OCI-LY7 (cell line): ENCODE results near the gene PACSIN2.
"Not testable (repeated sequence)": the region's sequence is repeated elsewhere in the genome, so short reads cannot be mapped to it uniquely, and the experiment has no call there.

Experiments used
- EZH2phosphoT487 ChIP-seq: fragments of 200-600 bp; sonication (generic); IDR thresholded peaks from 2 replicates; pipeline ENCODE4 v1.6.1; 2018; ENCODE audit warnings: low read depth, borderline replicate concordance, mild to moderate bottlenecking, mixed run types, antibody characterized with exemption, low read length, moderate library complexity, mixed read lengths
- TF ChIP-seq, protein P1 (sequence below): fragments of 200-600 bp; sonication (generic); conservative IDR thresholded peaks from 2 replicates; pipeline ENCODE4 v1.5.1; 2014; ENCODE audit warnings: mild to moderate bottlenecking, antibody characterized with exemption, low read length, moderate library complexity, mixed read lengths

DNA sequence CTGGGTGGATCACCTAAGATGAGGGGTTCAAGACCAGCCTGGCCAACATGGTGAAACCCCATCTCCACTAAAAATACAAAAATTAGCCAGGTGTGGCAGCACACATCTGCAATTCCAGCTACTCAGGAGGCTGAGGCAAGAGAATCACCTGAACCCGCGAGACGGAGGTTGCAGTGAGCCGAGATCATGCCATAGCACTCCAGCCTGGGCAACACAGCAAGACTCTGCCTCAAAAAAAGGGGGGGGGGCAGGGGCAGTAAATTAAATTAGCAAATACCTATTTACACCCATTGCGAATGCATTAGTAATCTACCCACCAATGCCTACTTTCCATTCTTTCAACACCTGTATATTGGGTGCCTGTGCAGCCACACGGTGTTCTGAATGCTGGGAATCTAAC, 78.3 kb downstream of the PACSIN2 start:
- TF ChIP-seq, protein P1, sequence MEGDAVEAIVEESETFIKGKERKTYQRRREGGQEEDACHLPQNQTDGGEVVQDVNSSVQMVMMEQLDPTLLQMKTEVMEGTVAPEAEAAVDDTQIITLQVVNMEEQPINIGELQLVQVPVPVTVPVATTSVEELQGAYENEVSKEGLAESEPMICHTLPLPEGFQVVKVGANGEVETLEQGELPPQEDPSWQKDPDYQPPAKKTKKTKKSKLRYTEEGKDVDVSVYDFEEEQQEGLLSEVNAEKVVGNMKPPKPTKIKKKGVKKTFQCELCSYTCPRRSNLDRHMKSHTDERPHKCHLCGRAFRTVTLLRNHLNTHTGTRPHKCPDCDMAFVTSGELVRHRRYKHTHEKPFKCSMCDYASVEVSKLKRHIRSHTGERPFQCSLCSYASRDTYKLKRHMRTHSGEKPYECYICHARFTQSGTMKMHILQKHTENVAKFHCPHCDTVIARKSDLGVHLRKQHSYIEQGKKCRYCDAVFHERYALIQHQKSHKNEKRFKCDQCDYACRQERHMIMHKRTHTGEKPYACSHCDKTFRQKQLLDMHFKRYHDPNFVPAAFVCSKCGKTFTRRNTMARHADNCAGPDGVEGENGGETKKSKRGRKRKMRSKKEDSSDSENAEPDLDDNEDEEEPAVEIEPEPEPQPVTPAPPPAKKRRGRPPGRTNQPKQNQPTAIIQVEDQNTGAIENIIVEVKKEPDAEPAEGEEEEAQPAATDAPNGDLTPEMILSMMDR: not testable (repeated sequence)
- TF ChIP-seq EZH2phosphoT487: not testable (repeated sequence)
